ENCODE measurements around the gene RDM1.

GRCh38 chr17:35944151-35944550 is 13.6 kb upstream of the RDM1 start:
- no peak for TF ChIP-seq CTCF (IDR thresholded peaks at IDR 0.05; ENCODE audit: low read length)
- TF ChIP-seq EZH2 (optimal IDR thresholded peaks at IDR 0.05; ENCODE audit: low read depth, low read length), result no peak

Measured in MM.1S (cell line).